WTC11 (cell line): ENCODE data around the gene OR52K1. TPM values are rescaled to one million over a fixed set of nuclear protein-coding genes. Genes with fewer than 3 reads are reported as not detected.

Experiments
- ATAC-seq: fragments of 200-7000 bp; cut with Tn5 transposase; 2 replicates; pipeline ENCODE4 v1.10.0; 2021; ENCODE audit warnings: mild to moderate bottlenecking, moderate library complexity
- CTCF ChIA-PET: fragments of 300-600 bp; sonication (Branson Sonifier 250); formaldehyde crosslinking; loops from one replicate; lab custom pipeline; 2021; ENCODE audit warnings: antibody characterized with exemption; lab: Charles Lee
- POLR2A ChIA-PET: fragments of 350-600 bp; sonication (Branson Sonifier 250); formaldehyde crosslinking; loops from one replicate; lab custom pipeline; 2021; ENCODE audit warnings: antibody characterized with exemption; lab: Charles Lee
- DNase-seq: peaks from one replicate; pipeline ENCODE4 v3.0.0; 2021; ENCODE audit warnings: low spot score
- H3K27ac Mint-ChIP-seq: 2 replicates; pipeline ENCODE4 v1.8.0; 2021; ENCODE audit warnings: mixed read lengths
- H3K27me3 Mint-ChIP-seq: 2 replicates; pipeline ENCODE4 v1.8.0; 2021; ENCODE audit warnings: low read depth, mild to moderate bottlenecking, moderate library complexity, mixed read lengths
- H3K36me3 Mint-ChIP-seq: 2 replicates; pipeline ENCODE4 v1.8.0; 2021; ENCODE audit warnings: mixed read lengths
- H3K4me1 Mint-ChIP-seq: 2 replicates; pipeline ENCODE4 v1.8.0; 2022; ENCODE audit warnings: mixed read lengths
- H3K4me3 Mint-ChIP-seq: 2 replicates; pipeline ENCODE4 v1.8.0; 2021; ENCODE audit warnings: mild to moderate bottlenecking, moderate library complexity, mixed read lengths
- H3K9me3 Mint-ChIP-seq: 2 replicates; pipeline ENCODE4 v1.8.0; 2021; ENCODE audit warnings: mixed read lengths
- ETV6 ChIP-seq: sonication (generic); formaldehyde crosslinking; IDR thresholded peaks from 2 replicates; pipeline ENCODE4 v1.8.1; 2022; ENCODE audit warnings: mild to moderate bottlenecking, missing genetic modification reagents
- GABPB1 ChIP-seq: sonication (generic); formaldehyde crosslinking; IDR thresholded peaks from 2 replicates; pipeline ENCODE4 v1.8.1; 2023; ENCODE audit warnings: mild to moderate bottlenecking, missing genetic modification reagents
- GRHL2 ChIP-seq: fragments of 250-450 bp; sonication (Bioruptor Pico); IDR thresholded peaks from 2 replicates; pipeline ENCODE4 v1.8.0; 2022; ENCODE audit warnings: mild to moderate bottlenecking, moderate library complexity; ENCODE audit not compliant: insufficient replicate concordance, severe bottlenecking
- GTF2I ChIP-seq: fragments of 250-450 bp; sonication (Bioruptor Pico); conservative IDR thresholded peaks from 2 replicates; pipeline ENCODE4 v1.4.0; 2021; ENCODE audit warnings: mild to moderate bottlenecking
- HMGA2 ChIP-seq: fragments of 250-450 bp; sonication (Bioruptor Pico); IDR thresholded peaks from 2 replicates; pipeline ENCODE4 v1.4.0; 2021; ENCODE audit warnings: mild to moderate bottlenecking, moderate library complexity
- MYBL2 ChIP-seq: sonication (generic); formaldehyde crosslinking; IDR thresholded peaks from 2 replicates; pipeline ENCODE4 v1.8.1; 2023; ENCODE audit warnings: mild to moderate bottlenecking, moderate library complexity, missing genetic modification reagents
- NR2C2 ChIP-seq: sonication (generic); formaldehyde crosslinking; IDR thresholded peaks from 2 replicates; pipeline ENCODE4 v1.8.0; 2022; ENCODE audit warnings: mild to moderate bottlenecking, missing genetic modification reagents
- OVOL2 ChIP-seq: fragments of 250-450 bp; sonication (Bioruptor Pico); IDR thresholded peaks from 2 replicates; pipeline ENCODE4 v1.9.0; 2021; ENCODE audit warnings: mild to moderate bottlenecking, borderline replicate concordance
- PRRX2 ChIP-seq: fragments of 250-450 bp; sonication (Bioruptor Pico); IDR thresholded peaks from 2 replicates; pipeline ENCODE4 v1.8.0; 2021; ENCODE audit warnings: mild to moderate bottlenecking
- RELA ChIP-seq: sonication (generic); formaldehyde crosslinking; IDR thresholded peaks from 2 replicates; pipeline ENCODE4 v1.8.1; 2022; ENCODE audit warnings: missing genetic modification reagents, mild to moderate bottlenecking, borderline replicate concordance
- TCF7 ChIP-seq: sonication (generic); formaldehyde crosslinking; IDR thresholded peaks from 2 replicates; pipeline ENCODE4 v1.8.0; 2022; ENCODE audit warnings: mild to moderate bottlenecking, low read depth, missing genetic modification reagents, moderate library complexity
- TEAD1 ChIP-seq: sonication (generic); formaldehyde crosslinking; IDR thresholded peaks from 2 replicates; pipeline ENCODE4 v1.8.0; 2022; ENCODE audit warnings: mild to moderate bottlenecking, missing genetic modification reagents
- ZBTB21 ChIP-seq: sonication (generic); formaldehyde crosslinking; IDR thresholded peaks from 2 replicates; pipeline ENCODE4 v1.8.1; 2023; ENCODE audit warnings: mild to moderate bottlenecking, missing genetic modification reagents, borderline replicate concordance
- ZNF121 ChIP-seq: sonication (generic); formaldehyde crosslinking; IDR thresholded peaks from 2 replicates; pipeline ENCODE4 v1.8.0; 2023; ENCODE audit warnings: missing genetic modification reagents
- ZNF396 ChIP-seq: fragments of 250-450 bp; sonication (Bioruptor Pico); IDR thresholded peaks from 2 replicates; pipeline ENCODE4 v1.8.0; 2021; ENCODE audit warnings: mild to moderate bottlenecking, moderate library complexity, borderline replicate concordance
- total RNA-seq: library from RNA; stranded (reverse); gene quantifications from 3 replicates; pipeline ENCODE4 v1.2.3, GENCODE V29; 2021
- TF ChIP-seq, protein P1 (sequence below): fragments of 250-450 bp; sonication (Bioruptor Pico); IDR thresholded peaks from 2 replicates; pipeline ENCODE4 v1.9.0; 2021; ENCODE audit warnings: moderate library complexity, mild to moderate bottlenecking, inconsistent platforms, borderline replicate concordance
- TF ChIP-seq, protein P2 (sequence below): sonication (generic); formaldehyde crosslinking; IDR thresholded peaks from 2 replicates; pipeline ENCODE4 v1.8.1; 2023; ENCODE audit warnings: mild to moderate bottlenecking, missing genetic modification reagents, moderate library complexity
- TF ChIP-seq, protein P3 (sequence below): sonication (generic); formaldehyde crosslinking; IDR thresholded peaks from 2 replicates; pipeline ENCODE4 v1.8.1; 2022; ENCODE audit warnings: mild to moderate bottlenecking, missing genetic modification reagents, moderate library complexity, borderline replicate concordance
- TF ChIP-seq, protein P4 (sequence below): sonication (generic); formaldehyde crosslinking; IDR thresholded peaks from 2 replicates; pipeline ENCODE4 v1.8.1; 2023; ENCODE audit warnings: mild to moderate bottlenecking, moderate library complexity, missing genetic modification reagents
- TF ChIP-seq, protein P5 (sequence below): sonication (generic); formaldehyde crosslinking; IDR thresholded peaks from 2 replicates; pipeline ENCODE4 v1.8.0; 2022; ENCODE audit warnings: missing genetic modification reagents
- TF ChIP-seq, protein P6 (sequence below): sonication (generic); formaldehyde crosslinking; IDR thresholded peaks from 2 replicates; pipeline ENCODE4 v1.8.0; 2022; ENCODE audit warnings: mild to moderate bottlenecking, missing genetic modification reagents
- TF ChIP-seq, protein P7 (sequence below): fragments of 200-600 bp; IDR thresholded peaks from 2 replicates; pipeline ENCODE4 v1.8.0; 2022; ENCODE audit warnings: antibody characterized with exemption

Gene OR52K1
- total RNA-seq, 1 experiment from 2014 or later = 0.07 TPM

DNA sequence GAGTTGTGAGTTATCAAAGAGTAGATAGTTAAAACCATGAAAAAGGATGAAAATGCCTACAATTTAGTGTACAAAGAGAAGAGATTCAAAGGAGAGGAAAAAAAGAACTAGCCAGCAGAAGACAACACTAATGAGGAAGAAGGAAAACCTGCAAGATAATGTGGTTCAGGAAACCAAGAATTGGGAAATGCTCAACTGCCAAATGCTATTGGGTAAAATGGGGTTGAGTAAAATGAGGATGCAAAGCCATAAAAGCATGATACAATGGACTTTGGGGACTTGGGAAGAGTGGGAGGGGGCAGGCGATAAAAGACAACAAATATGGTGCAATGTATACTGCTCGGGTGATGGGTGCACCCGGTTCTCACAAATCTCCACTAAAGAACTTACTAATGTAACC is 40.9 kb upstream of the OR52K1 start (continued):
- TF ChIP-seq ZNF121 = no peak
- TF ChIP-seq NR2C2 (CRISPR knock-in tag) = no peak
- TF ChIP-seq ZNF396 (CRISPR knock-in tag) = no peak
- TF ChIP-seq, protein P1, sequence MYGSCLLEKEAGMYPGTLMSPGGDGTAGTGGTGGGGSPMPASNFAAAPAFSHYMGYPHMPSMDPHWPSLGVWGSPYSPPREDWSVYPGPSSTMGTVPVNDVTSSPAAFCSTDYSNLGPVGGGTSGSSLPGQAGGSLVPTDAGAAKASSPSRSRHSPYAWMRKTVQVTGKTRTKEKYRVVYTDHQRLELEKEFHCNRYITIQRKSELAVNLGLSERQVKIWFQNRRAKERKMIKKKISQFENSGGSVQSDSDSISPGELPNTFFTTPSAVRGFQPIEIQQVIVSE (CRISPR knock-in tag) = no peak
- no peak for TF ChIP-seq OVOL2 (CRISPR knock-in tag)

DNA sequence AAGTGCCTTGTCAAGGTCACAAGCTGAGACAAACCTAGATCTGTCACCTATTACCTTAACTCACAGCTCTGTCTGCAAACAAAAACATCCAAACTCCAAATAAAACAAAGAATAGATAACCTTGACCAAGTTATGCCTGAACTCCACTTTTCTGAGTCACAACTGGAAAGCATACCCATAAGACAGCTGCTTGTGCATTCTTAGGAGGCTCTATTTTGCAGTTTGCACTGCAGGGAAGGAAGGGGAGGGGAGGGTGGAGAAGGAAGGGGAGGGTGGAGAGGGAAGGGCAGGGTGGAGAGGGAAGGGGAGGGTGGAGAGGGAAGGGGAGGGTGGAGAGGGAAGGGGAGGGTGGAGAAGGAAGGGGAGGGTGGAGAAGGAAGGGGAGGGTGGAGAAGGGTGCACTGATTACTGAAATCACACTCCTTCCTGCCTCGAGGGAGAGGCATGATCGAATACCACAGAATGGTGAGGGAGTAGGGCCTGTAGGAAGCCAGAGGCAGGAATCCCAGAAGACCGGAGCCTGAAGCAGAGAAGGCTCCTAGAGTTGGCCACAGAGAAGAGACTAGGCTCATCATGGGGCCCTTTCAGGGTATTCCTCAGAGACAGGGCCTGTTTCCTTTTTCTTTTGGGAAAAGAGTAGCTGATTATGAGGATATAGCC is 39.1 kb upstream of the OR52K1 start:
- Mint-ChIP-seq H3K4me3 (no peak overlapping the region), H3K9me3 (peaks cover 20% of the 10 kb centered on the region), H3K4me1 (peaks cover 6% of the 10 kb centered on the region), H3K27ac (no peak overlapping the region), H3K27me3 (no peaks in the 10 kb centered on the region), H3K36me3 (peaks cover 3% of the 10 kb centered on the region; the same call in 1 of the 2 replicates)
- ATAC-seq (peak; percentile 43; the same call in 1 of the 2 replicates), DNase-seq (no peak)
- TF ChIP-seq, protein P2, sequence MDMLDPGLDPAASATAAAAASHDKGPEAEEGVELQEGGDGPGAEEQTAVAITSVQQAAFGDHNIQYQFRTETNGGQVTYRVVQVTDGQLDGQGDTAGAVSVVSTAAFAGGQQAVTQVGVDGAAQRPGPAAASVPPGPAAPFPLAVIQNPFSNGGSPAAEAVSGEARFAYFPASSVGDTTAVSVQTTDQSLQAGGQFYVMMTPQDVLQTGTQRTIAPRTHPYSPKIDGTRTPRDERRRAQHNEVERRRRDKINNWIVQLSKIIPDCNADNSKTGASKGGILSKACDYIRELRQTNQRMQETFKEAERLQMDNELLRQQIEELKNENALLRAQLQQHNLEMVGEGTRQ (CRISPR knock-in tag) = no peak
- TF ChIP-seq, protein P3, sequence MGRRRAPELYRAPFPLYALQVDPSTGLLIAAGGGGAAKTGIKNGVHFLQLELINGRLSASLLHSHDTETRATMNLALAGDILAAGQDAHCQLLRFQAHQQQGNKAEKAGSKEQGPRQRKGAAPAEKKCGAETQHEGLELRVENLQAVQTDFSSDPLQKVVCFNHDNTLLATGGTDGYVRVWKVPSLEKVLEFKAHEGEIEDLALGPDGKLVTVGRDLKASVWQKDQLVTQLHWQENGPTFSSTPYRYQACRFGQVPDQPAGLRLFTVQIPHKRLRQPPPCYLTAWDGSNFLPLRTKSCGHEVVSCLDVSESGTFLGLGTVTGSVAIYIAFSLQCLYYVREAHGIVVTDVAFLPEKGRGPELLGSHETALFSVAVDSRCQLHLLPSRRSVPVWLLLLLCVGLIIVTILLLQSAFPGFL (CRISPR knock-in tag) = no peak
- TF ChIP-seq, protein P4, sequence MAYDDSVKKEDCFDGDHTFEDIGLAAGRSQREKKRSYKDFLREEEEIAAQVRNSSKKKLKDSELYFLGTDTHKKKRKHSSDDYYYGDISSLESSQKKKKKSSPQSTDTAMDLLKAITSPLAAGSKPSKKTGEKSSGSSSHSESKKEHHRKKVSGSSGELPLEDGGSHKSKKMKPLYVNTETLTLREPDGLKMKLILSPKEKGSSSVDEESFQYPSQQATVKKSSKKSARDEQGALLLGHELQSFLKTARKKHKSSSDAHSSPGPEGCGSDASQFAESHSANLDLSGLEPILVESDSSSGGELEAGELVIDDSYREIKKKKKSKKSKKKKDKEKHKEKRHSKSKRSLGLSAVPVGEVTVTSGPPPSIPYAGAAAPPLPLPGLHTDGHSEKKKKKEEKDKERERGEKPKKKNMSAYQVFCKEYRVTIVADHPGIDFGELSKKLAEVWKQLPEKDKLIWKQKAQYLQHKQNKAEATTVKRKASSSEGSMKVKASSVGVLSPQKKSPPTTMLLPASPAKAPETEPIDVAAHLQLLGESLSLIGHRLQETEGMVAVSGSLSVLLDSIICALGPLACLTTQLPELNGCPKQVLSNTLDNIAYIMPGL (CRISPR knock-in tag) = no peak
- TF ChIP-seq TEAD1 (CRISPR knock-in tag) = no peak
- ChIA-PET CTCF (interaction anchor here (1.1 to 1.9 kb wide), 2 partner anchors 96 to 261 kb away, joined by 3 to 6 read pairs; no protein-coding TSS in a partner anchor), POLR2A (no interaction called here)

DNA sequence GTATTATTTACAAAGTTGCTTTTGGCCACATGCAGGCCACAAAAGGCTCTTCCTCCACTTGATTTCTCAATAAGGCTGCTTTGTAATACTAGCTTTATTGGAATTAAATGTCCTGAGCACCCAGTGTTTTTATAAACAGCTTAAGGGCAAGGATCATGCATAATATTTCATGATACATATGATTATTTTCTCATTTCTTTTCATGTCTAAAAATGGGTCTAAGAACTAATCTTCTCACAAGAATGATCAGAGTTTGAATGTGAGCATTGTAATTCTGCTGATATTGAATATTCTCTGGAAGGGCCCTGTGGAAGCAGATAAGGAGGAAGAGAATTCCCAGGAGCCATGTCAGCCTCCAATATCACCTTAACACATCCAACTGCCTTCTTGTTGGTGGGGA is 33.5 kb upstream of the OR52K1 start, which contains the start of gene OR52K2:
OR52K2 (plus strand) TSS at position 301 of the 400 bp plus-strand sequence; CDS start at position 346, 45 bp downstream.
- CTCF ChIA-PET = no interaction called here
- no peak for DNase-seq
- POLR2A ChIA-PET = no interaction called here
- H3K9me3 Mint-ChIP-seq = peaks cover 27% of the 10 kb centered on the region
- H3K27ac Mint-ChIP-seq = no peak within 1 kb of the TSS
- peaks cover 4% of the 10 kb centered on the region for H3K36me3 Mint-ChIP-seq
- H3K4me3 Mint-ChIP-seq = no peak within 1 kb of the TSS
- H3K4me1 Mint-ChIP-seq = no peaks in the 10 kb centered on the region
- no peak for ATAC-seq
- no peaks in the 10 kb centered on the region for H3K27me3 Mint-ChIP-seq
- TF ChIP-seq, protein P5, sequence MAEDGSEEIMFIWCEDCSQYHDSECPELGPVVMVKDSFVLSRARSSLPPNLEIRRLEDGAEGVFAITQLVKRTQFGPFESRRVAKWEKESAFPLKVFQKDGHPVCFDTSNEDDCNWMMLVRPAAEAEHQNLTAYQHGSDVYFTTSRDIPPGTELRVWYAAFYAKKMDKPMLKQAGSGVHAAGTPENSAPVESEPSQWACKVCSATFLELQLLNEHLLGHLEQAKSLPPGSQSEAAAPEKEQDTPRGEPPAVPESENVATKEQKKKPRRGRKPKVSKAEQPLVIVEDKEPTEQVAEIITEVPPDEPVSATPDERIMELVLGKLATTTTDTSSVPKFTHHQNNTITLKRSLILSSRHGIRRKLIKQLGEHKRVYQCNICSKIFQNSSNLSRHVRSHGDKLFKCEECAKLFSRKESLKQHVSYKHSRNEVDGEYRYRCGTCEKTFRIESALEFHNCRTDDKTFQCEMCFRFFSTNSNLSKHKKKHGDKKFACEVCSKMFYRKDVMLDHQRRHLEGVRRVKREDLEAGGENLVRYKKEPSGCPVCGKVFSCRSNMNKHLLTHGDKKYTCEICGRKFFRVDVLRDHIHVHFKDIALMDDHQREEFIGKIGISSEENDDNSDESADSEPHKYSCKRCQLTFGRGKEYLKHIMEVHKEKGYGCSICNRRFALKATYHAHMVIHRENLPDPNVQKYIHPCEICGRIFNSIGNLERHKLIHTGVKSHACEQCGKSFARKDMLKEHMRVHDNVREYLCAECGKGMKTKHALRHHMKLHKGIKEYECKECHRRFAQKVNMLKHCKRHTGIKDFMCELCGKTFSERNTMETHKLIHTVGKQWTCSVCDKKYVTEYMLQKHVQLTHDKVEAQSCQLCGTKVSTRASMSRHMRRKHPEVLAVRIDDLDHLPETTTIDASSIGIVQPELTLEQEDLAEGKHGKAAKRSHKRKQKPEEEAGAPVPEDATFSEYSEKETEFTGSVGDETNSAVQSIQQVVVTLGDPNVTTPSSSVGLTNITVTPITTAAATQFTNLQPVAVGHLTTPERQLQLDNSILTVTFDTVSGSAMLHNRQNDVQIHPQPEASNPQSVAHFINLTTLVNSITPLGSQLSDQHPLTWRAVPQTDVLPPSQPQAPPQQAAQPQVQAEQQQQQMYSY (CRISPR knock-in tag) = no peak
- no peak for TF ChIP-seq ZBTB21 (CRISPR knock-in tag)
- no peak for TF ChIP-seq GABPB1
- no peak for TF ChIP-seq MYBL2
- TF ChIP-seq HMGA2 (CRISPR knock-in tag) = no peak
- TF ChIP-seq, protein P6, sequence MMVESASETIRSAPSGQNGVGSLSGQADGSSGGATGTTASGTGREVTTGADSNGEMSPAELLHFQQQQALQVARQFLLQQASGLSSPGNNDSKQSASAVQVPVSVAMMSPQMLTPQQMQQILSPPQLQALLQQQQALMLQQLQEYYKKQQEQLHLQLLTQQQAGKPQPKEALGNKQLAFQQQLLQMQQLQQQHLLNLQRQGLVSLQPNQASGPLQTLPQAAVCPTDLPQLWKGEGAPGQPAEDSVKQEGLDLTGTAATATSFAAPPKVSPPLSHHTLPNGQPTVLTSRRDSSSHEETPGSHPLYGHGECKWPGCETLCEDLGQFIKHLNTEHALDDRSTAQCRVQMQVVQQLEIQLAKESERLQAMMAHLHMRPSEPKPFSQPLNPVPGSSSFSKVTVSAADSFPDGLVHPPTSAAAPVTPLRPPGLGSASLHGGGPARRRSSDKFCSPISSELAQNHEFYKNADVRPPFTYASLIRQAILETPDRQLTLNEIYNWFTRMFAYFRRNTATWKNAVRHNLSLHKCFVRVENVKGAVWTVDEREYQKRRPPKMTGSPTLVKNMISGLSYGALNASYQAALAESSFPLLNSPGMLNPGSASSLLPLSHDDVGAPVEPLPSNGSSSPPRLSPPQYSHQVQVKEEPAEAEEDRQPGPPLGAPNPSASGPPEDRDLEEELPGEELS (CRISPR knock-in tag) = no peak
- TF ChIP-seq GRHL2 = no peak
- TF ChIP-seq PRRX2 (CRISPR knock-in tag) = no peak
- TF ChIP-seq GTF2I (CRISPR knock-in tag) = no peak
- no peak for TF ChIP-seq ETV6 (CRISPR knock-in tag)
- TF ChIP-seq RELA (CRISPR knock-in tag) = no peak
- TF ChIP-seq, protein P7, sequence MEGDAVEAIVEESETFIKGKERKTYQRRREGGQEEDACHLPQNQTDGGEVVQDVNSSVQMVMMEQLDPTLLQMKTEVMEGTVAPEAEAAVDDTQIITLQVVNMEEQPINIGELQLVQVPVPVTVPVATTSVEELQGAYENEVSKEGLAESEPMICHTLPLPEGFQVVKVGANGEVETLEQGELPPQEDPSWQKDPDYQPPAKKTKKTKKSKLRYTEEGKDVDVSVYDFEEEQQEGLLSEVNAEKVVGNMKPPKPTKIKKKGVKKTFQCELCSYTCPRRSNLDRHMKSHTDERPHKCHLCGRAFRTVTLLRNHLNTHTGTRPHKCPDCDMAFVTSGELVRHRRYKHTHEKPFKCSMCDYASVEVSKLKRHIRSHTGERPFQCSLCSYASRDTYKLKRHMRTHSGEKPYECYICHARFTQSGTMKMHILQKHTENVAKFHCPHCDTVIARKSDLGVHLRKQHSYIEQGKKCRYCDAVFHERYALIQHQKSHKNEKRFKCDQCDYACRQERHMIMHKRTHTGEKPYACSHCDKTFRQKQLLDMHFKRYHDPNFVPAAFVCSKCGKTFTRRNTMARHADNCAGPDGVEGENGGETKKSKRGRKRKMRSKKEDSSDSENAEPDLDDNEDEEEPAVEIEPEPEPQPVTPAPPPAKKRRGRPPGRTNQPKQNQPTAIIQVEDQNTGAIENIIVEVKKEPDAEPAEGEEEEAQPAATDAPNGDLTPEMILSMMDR = no peak
- TF ChIP-seq TCF7 (CRISPR knock-in tag) = no peak
